ENCODE data around the gene TAAR5.
"Not testable (repeated sequence)": the region's sequence is repeated elsewhere in the genome, so short reads cannot be mapped to it uniquely, and the experiment has no call there.

The TAAR5 gene

GRCh38 chr6:132569170-132569569 lies 20.4 kb downstream of the TAAR5 start:
- no peak for DNase-seq

DNA sequence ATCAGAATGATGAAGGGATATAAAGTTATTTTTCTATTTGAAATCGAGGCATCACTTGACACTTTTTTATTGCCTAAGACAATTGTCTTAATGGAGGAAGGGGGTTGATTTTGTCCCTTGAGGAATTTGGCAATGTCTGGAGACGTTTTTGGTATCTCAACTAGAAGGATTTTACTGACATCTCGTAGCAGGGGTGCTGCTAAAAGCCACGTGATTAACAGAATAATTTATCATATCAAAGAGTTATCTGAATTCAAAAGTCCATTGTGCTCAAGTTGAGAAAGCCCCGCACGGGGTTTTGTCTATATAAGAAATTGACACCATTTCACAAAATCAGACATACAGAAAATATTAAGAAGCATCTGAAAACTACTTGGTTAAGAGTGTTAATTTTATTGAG lies 20.9 kb downstream of the TAAR5 start:
- no peak for DNase-seq

- no peak for DNase-seq
Measured at GRCh38 chr6:132567566-132567965, 22.0 kb downstream of the TAAR5 start.

GRCh38 chr6:132566404-132566803 lies 23.1 kb downstream of the TAAR5 start:
- DNase-seq = no peak

- not testable (repeated sequence) for DNase-seq
Measured at GRCh38 chr6:132560087-132560486, 29.5 kb downstream of the TAAR5 start.

- no peak for DNase-seq
Measured at GRCh38 chr6:132552372-132552771, 37.2 kb downstream of the TAAR5 start, which contains the start of gene TAAR8. TAAR8 (plus strand) TSS chr6:132552672; CDS start chr6:132552693, 21 bp downstream.

GRCh38 chr6:132551214-132551613 lies 38.3 kb downstream of the TAAR5 start:
- no peak for DNase-seq

DNA sequence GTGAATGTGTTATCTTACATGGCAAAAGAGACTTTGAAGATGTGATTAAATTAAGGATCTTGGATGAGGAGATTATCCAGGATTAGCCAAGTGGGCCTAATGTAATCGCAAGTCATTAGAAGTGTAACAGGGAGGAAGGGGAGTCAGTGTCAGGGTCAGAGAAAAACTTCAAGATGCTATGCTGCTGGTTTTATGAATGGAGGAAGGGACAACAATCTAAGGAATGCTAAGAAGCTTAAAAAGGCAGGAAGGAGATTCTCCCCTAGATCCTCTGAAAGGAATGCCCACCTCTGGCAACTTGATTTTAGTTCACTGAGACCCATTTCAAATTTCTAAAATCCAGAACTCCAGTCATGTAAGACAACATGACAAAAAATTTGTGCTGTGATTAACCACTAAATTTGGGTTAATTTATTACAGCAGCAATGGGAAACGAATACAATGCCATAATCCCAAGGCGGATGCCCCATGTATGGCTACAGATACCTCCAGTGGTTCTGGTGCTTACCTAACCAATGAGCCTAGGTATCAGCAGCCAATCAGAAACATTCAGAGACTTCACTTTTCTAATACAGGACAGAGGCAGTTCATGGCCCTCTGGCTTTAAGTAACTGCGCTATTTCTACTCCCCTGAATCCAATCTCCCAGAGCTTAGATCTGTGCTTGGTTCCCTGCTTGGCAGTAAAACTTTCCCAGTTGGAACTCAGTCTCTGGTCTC lies 40.6 kb downstream of the TAAR5 start:
- DNase-seq = no peak

GRCh38 chr6:132544826-132545225 lies 44.7 kb downstream of the TAAR5 start:
- DNase-seq = no peak
